ENCODE measurements around the gene PPP1CA.

Gene PPP1CA

DNA sequence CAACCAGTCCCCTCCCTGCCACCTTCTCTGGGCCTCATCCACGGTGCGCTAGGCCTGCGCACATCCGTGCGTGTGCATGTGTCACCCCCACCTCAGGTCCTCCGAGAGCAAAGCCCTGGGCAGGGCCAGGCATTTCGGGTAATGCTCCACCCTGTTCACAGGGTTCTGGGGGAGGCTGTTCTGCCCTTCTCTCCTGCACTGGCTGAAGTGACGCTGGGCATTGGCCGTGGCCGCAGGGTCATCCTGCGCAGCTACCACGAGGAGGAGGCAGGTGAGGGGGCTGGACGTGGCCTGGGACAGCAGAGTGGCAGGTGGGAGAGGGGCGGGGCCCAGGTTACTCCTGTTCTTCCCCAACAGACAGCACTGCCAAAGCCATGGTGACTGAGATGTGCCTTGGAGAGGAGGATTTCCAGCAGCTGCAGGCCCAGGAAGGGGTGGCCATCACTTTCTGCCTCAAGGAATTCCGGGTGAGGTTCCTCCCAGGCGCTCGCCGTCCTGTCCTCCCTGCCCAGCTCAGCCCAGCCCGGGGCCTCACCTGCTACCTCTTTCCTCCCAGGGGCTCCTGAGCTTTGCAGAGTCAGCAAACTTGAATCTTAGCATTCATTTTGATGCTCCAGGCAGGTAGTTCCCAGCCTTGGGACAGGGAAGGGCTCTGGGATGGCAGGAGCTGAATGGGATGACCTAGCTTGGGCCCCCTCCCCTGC lies 6.0 kb downstream of the PPP1CA start:
- Histone ChIP-seq H3K4me3 (ENCODE audit: low read depth, low read length) (no peak overlapping the region), H3K9me3 (ENCODE audit: control insufficient read depth, insufficient read depth, low read length) (no peaks in the 10 kb centered on the region), H3K27me3 (ENCODE audit: control insufficient read depth, insufficient read depth, low read length) (no peaks in the 10 kb centered on the region), H3K36me3 (ENCODE audit: control insufficient read depth, insufficient read depth, low read length) (peaks cover 36% of the 10 kb centered on the region), H3K4me1 (ENCODE audit: control insufficient read depth, insufficient read depth, low read length) (peaks cover 2% of the 10 kb centered on the region), H3K9ac (ENCODE audit: low read depth, low read length) (no peak overlapping the region)

DNA sequence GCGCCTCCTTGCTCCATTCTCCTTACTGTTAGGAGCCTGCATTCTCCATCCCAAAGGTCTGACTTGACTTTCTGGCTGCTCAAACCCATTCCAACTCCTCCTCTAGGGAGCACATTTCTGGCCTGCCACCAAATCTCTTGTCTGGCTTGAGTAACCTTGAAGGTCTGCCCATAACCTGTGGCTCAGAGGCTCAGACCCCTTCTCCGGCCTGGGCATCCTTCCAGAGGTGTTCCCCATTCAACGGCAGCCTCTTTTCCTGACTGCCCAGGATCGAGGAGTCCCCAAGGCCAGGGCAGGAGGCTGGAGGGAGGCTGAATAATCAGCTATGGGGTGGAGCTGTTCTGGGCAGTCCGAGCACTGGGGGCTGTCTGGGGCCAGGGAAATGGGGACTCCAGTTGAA lies 7.7 kb downstream of the PPP1CA start:
- H3K4me3 ChIP-seq (ENCODE audit: low read depth, low read length), result no peak overlapping the region
- H3K36me3 ChIP-seq (ENCODE audit: control insufficient read depth, insufficient read depth, low read length), result peaks cover 26% of the 10 kb centered on the region
- no peak overlapping the region for H3K9ac ChIP-seq (ENCODE audit: low read depth, low read length)
- no peaks in the 10 kb centered on the region for H3K9me3 ChIP-seq (ENCODE audit: control insufficient read depth, insufficient read depth, low read length)
- H3K4me1 ChIP-seq (ENCODE audit: control insufficient read depth, insufficient read depth, low read length), result peaks cover 2% of the 10 kb centered on the region
- no peaks in the 10 kb centered on the region for H3K27me3 ChIP-seq (ENCODE audit: control insufficient read depth, insufficient read depth, low read length)

DNA sequence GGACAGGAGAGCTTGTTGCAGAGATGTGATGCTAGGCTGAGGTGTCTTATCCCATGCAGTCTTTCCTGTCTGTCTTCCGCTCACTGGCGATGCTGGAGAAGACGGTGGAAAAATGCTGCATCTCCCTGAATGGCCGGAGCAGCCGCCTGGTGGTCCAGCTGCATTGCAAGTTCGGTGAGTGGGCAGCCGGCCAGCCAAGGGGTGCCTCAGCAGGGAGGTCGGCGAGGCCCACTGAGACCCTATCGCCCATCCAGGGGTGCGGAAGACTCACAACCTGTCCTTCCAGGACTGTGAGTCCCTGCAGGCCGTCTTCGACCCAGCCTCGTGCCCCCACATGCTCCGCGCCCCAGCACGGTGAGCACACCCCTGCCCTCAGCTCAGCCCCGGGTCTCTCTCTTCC lies 8.2 kb downstream of the PPP1CA start:
- no peak overlapping the region for H3K9ac ChIP-seq (ENCODE audit: low read depth, low read length)

DNA sequence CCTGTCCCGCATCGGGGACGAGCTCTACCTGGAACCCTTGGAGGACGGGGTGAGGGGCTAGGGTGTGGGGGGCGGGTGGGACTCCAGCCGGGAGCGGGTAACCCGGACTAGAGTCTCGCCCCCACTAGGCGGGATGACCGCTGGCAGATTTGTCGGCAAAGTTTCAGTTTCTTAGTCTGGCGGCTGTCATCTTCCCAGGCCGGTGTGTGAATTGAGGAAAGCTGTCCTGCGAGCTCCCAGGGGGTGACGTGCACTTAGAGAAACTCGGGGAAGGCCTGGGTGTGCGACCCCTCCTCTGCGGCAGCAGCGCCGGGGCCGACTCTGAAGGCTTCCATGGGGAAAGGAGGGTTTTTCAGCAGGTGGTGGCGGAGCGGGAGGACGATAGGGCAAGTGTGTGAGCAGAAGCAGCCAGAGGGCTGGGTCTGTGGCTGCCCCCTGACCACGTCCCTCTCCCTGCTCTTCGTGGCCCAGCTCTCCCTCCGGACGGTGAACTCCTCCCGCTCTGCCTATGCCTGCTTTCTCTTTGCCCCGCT lies 9.4 kb downstream of the PPP1CA start:
- H3K36me3 ChIP-seq (ENCODE audit: control insufficient read depth, insufficient read depth, low read length), result peaks cover 11% of the 10 kb centered on the region
- peaks cover 2% of the 10 kb centered on the region for H3K4me1 ChIP-seq (ENCODE audit: control insufficient read depth, insufficient read depth, low read length)
- H3K9me3 ChIP-seq (ENCODE audit: control insufficient read depth, insufficient read depth, low read length), result no peaks in the 10 kb centered on the region
- peak overlapping the region; percentile 95 for H3K4me3 ChIP-seq (ENCODE audit: low read depth, low read length)
- H3K27me3 ChIP-seq (ENCODE audit: control insufficient read depth, insufficient read depth, low read length), result no peaks in the 10 kb centered on the region
- peak overlapping the region; percentile 60 for H3K9ac ChIP-seq (ENCODE audit: low read depth, low read length)

More for the DNA sequence above, 8.2 kb downstream of the PPP1CA start:
- peaks cover 2% of the 10 kb centered on the region for H3K4me1 ChIP-seq (ENCODE audit: control insufficient read depth, insufficient read depth, low read length)
- H3K9me3 ChIP-seq (ENCODE audit: control insufficient read depth, insufficient read depth, low read length), result no peaks in the 10 kb centered on the region
- no peak overlapping the region for H3K4me3 ChIP-seq (ENCODE audit: low read depth, low read length)
- H3K36me3 ChIP-seq (ENCODE audit: control insufficient read depth, insufficient read depth, low read length), result peaks cover 22% of the 10 kb centered on the region
- H3K27me3 ChIP-seq (ENCODE audit: control insufficient read depth, insufficient read depth, low read length), result no peaks in the 10 kb centered on the region

DNA sequence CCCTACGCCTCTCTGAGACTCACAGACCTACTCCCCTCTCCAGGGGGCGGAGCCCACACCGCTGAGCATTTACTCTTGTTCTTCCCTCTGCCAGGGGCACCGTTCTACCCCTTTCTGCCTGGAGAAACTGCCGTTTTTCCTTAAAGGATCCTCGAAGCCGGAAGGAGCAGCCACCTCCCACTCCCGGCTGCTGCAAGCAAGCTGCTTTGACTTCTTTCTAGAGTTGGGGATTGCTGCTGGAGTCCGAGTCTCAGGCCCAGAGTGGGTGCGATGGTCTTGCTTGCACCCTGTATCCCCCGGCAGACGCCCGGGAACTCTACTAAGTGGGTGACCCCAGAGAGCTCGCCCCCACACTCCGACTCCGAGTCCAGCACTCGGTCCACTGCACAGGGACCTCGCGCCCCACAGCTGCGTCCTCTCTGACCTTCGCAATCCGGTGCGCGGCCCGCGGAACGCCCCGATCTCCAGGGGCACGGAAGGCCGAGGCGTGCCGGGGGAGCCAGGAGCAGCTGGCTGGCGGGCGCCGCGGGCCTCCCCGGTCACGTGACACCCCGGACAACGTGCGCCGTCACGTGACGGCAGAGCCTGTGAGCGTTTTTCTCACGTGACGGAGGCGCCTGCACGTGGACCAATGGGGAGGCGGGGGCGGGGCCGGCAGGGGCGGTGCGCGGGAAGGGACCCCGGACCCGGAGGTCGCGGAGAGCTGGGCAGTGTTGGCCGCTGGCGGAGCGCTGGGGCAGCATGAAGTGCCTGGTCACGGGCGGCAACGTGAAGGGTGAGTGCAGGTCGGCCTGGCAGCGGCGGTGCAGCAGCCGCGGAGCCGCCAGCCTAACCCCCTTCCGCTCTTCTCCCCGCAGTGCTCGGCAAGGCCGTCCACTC lies 10.1 kb downstream of the PPP1CA start, which contains the start of gene RAD9A:
Gene RAD9A (plus strand): TSS at position 683 of the 879 bp plus-strand sequence. CDS start 59 bp downstream, at position 742.
- Histone ChIP-seq H3K4me3 (ENCODE audit: low read depth, low read length) (peak within 1 kb of the TSS; percentile 95), H3K4me1 (ENCODE audit: control insufficient read depth, insufficient read depth, low read length) (peaks cover 6% of the 10 kb centered on the region), H3K36me3 (ENCODE audit: control insufficient read depth, insufficient read depth, low read length) (peaks cover 8% of the 10 kb centered on the region), H3K27me3 (ENCODE audit: control insufficient read depth, insufficient read depth, low read length) (no peaks in the 10 kb centered on the region), H3K9me3 (ENCODE audit: control insufficient read depth, insufficient read depth, low read length) (no peaks in the 10 kb centered on the region), H3K9ac (ENCODE audit: low read depth, low read length) (peak within 1 kb of the TSS; percentile 61)

DNA sequence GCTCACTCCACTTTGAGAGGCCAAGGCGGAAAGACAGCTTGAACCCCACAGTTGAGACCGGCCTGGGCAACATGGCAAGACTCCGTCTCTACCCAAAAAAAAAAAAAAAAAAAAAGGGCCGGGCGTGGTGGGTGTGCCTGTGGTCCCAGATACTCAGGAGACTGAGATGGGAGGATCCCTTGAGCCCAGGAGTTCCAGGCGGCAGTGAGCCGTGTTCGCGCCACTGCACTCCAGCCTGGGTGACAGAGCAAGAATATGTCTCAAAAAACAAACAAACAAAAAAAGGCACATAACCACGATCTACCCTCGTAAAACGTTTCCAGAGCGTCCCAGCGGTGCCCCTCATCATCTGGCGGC lies 10.7 kb downstream of the PPP1CA start:
- Histone ChIP-seq H3K9ac (ENCODE audit: low read depth, low read length) (peak overlapping the region; percentile 61), H3K36me3 (ENCODE audit: control insufficient read depth, insufficient read depth, low read length) (peaks cover 7% of the 10 kb centered on the region), H3K4me1 (ENCODE audit: control insufficient read depth, insufficient read depth, low read length) (peaks cover 6% of the 10 kb centered on the region), H3K9me3 (ENCODE audit: control insufficient read depth, insufficient read depth, low read length) (no peaks in the 10 kb centered on the region), H3K27me3 (ENCODE audit: control insufficient read depth, insufficient read depth, low read length) (no peaks in the 10 kb centered on the region), H3K4me3 (ENCODE audit: low read depth, low read length) (peak overlapping the region; percentile 95)

DNA sequence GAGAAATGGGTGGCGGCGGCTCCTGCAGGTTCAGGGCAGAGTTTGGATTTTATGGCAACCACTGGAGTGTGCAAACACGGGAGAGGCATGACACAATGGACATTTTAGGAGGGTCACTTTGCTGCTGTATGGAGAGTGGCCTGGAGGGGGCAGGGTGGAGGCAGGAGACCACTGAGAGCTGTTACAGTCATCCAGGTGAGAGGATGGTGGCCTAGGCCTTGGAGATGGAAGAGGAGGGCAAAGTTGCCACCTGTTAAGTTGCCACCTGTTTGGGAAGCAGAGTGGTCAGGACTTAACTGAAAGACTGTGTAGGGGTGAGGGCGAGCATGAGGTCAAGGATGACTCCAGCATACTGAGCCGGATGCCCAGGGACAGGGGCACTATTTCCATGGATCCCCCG lies 12.2 kb downstream of the PPP1CA start:
- no peak overlapping the region for H3K9ac ChIP-seq (ENCODE audit: low read depth, low read length)

DNA sequence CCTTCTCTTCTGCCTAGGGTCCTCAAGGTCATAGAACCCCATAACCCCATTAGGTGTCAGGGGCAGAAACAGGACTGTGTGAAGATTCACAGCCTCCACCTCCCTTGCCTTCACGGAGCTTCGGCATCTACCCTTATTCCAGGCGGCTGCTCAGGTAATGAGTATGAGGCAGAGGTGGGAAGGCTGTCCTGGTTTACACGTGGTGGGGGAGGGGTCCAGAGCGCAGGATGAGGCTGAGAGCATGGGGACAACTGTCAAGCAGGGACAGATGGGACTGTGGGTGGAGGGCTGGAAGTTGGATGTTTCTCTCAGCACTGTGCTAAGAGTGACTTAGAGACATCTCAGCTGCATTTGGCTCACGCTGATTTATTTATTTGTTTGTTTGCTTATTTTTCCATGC lies 14.1 kb downstream of the PPP1CA start:
- Histone ChIP-seq H3K4me1 (ENCODE audit: control insufficient read depth, insufficient read depth, low read length) (peaks cover 5% of the 10 kb centered on the region), H3K27me3 (ENCODE audit: control insufficient read depth, insufficient read depth, low read length) (peaks cover 10% of the 10 kb centered on the region), H3K4me3 (ENCODE audit: low read depth, low read length) (no peak overlapping the region), H3K36me3 (ENCODE audit: control insufficient read depth, insufficient read depth, low read length) (no peaks in the 10 kb centered on the region), H3K9ac (ENCODE audit: low read depth, low read length) (no peak overlapping the region), H3K9me3 (ENCODE audit: control insufficient read depth, insufficient read depth, low read length) (no peaks in the 10 kb centered on the region)

More for the DNA sequence above, 12.2 kb downstream of the PPP1CA start:
- Histone ChIP-seq H3K9me3 (ENCODE audit: control insufficient read depth, insufficient read depth, low read length) (no peaks in the 10 kb centered on the region), H3K36me3 (ENCODE audit: control insufficient read depth, insufficient read depth, low read length) (peaks cover 3% of the 10 kb centered on the region), H3K27me3 (ENCODE audit: control insufficient read depth, insufficient read depth, low read length) (peaks cover 7% of the 10 kb centered on the region), H3K4me3 (ENCODE audit: low read depth, low read length) (no peak overlapping the region), H3K4me1 (ENCODE audit: control insufficient read depth, insufficient read depth, low read length) (peaks cover 6% of the 10 kb centered on the region)

DNA sequence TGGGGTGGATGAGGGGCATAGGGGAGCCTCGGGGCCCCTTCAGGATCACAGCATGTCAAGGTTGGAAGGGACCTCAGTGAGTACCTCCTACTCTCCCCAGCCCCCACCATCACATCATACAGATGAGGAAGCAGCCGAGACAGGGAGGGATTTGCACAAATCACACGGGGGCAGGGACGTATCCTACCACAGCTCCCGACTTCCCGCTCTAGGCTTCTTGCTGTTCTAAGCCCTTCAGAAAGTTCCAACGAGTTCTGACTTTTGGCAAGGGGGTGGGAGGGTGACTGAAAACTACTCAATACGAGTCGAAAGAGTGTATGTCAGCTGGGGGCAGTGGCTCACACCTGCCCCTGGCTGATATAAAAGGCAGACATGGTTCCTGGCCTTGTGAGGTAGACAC lies 14.6 kb downstream of the PPP1CA start:
- H3K9me3 ChIP-seq (ENCODE audit: control insufficient read depth, insufficient read depth, low read length), result no peaks in the 10 kb centered on the region
- H3K9ac ChIP-seq (ENCODE audit: low read depth, low read length), result no peak overlapping the region
- H3K27me3 ChIP-seq (ENCODE audit: control insufficient read depth, insufficient read depth, low read length), result peaks cover 10% of the 10 kb centered on the region
- H3K4me1 ChIP-seq (ENCODE audit: control insufficient read depth, insufficient read depth, low read length), result peaks cover 6% of the 10 kb centered on the region
- no peaks in the 10 kb centered on the region for H3K36me3 ChIP-seq (ENCODE audit: control insufficient read depth, insufficient read depth, low read length)
- no peak overlapping the region for H3K4me3 ChIP-seq (ENCODE audit: low read depth, low read length)

DNA sequence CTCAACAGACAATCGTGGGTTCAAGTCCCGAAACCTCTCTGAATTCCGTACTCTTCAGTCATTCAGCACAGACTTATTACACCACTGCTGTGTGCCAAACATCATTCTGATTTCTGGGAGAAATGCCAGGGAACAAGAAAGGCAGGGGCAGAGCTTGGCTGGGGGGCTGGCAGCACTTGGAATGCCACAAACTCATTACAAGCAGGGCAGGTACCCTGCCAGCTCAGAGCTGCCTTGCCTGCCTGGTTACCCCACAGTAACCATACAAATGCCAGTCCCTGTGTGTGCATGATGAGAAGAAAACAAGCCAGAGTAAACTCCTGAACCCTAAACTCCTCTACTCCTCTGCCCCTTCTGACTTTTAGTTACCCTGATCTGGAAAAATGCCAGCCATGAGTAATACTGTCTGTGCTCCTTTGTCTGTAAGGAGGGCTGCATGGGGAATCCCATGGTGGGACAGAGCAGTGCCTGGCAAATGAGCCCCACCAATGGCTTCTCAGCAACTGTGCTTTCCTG lies 16.7 kb downstream of the PPP1CA start:
- no peaks in the 10 kb centered on the region for H3K9me3 ChIP-seq (ENCODE audit: control insufficient read depth, insufficient read depth, low read length)
- H3K4me3 ChIP-seq (ENCODE audit: low read depth, low read length), result no peak overlapping the region
- H3K36me3 ChIP-seq (ENCODE audit: control insufficient read depth, insufficient read depth, low read length), result no peaks in the 10 kb centered on the region
- peaks cover 6% of the 10 kb centered on the region for H3K4me1 ChIP-seq (ENCODE audit: control insufficient read depth, insufficient read depth, low read length)
- no peak overlapping the region for H3K9ac ChIP-seq (ENCODE audit: low read depth, low read length)
- peaks cover 14% of the 10 kb centered on the region for H3K27me3 ChIP-seq (ENCODE audit: control insufficient read depth, insufficient read depth, low read length)

DNA sequence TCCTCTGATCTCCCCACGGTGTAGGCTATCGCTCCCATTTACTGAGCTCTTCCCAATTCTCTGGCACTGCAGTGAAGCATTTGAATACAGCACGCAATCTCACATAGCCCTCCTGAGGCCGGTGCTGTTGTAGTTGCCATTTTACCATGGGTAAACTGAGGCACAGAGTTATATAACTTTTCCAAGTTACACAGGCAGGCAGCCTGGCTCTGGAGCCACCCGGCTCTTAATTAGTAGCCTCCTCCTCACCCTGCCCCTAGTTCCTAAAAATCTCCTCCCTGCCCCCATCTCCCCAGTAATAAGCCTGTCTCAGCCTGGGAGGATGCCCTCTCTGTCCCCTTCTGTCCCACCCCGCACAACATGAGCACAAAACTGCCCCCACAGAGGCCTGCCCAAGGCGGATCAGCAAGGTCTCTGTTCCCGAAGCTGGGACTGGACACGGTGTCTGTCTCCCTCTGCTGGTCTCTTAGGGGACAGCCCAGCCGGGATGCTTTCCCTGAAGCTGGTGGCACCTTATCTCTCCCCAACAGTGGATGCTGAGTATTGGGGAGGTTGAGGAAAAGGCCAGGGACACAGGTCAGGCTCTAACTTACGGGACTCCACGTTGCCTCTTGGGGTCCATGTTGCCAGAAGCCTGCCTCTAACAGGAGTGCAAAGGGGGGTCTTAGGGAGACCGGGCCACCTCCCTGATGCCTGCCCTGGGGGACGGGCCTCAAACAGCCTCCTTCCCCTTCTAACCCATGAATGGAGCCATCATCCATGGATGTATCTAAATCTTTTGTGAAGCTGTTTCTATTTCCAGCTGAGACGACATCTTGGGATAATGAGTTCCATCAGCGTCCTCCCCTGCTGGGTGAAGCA lies 19.2 kb downstream of the PPP1CA start:
- no peaks in the 10 kb centered on the region for H3K9me3 ChIP-seq (ENCODE audit: control insufficient read depth, insufficient read depth, low read length)
- H3K9ac ChIP-seq (ENCODE audit: low read depth, low read length), result no peak overlapping the region
- H3K27me3 ChIP-seq (ENCODE audit: control insufficient read depth, insufficient read depth, low read length), result peaks cover 20% of the 10 kb centered on the region
- no peak overlapping the region for H3K4me3 ChIP-seq (ENCODE audit: low read depth, low read length)
- H3K4me1 ChIP-seq (ENCODE audit: control insufficient read depth, insufficient read depth, low read length), result peaks cover 6% of the 10 kb centered on the region
- no peaks in the 10 kb centered on the region for H3K36me3 ChIP-seq (ENCODE audit: control insufficient read depth, insufficient read depth, low read length)
